Fibroblast of lung (primary cell): ENCODE measurements around the gene ZNF70.

Source experiments
- EZH2 ChIP-seq: IDR thresholded peaks from 2 replicates; pipeline ENCODE4 v1.5.1; 2012; ENCODE audit warnings: low read length, control low read depth, mild to moderate bottlenecking; ENCODE audit errors: missing control alignments
- TF ChIP-seq, protein P1 (sequence below), 2 donors: IDR thresholded peaks in 1 of 2; conservative IDR thresholded peaks in 1 of 2; 1 replicate in 1 of 2; 2 replicates in 1 of 2; pipeline ENCODE4 v1.5.1; 2011 to 2012; ENCODE audit warnings: low read length in 2 of 2, control low read depth in 1 of 2, inconsistent platforms in 1 of 2, low read depth in 1 of 2, mild to moderate bottlenecking in 1 of 2

GRCh38 chr22:23756891-23757290 is 6.0 kb upstream of the ZNF70 start:
- TF ChIP-seq, protein P1, sequence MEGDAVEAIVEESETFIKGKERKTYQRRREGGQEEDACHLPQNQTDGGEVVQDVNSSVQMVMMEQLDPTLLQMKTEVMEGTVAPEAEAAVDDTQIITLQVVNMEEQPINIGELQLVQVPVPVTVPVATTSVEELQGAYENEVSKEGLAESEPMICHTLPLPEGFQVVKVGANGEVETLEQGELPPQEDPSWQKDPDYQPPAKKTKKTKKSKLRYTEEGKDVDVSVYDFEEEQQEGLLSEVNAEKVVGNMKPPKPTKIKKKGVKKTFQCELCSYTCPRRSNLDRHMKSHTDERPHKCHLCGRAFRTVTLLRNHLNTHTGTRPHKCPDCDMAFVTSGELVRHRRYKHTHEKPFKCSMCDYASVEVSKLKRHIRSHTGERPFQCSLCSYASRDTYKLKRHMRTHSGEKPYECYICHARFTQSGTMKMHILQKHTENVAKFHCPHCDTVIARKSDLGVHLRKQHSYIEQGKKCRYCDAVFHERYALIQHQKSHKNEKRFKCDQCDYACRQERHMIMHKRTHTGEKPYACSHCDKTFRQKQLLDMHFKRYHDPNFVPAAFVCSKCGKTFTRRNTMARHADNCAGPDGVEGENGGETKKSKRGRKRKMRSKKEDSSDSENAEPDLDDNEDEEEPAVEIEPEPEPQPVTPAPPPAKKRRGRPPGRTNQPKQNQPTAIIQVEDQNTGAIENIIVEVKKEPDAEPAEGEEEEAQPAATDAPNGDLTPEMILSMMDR (conservative IDR thresholded peaks at IDR 0.05 in 1 of 2, IDR thresholded peaks at IDR 0.05 in 1 of 2; ENCODE audit: low read depth in 1 of 2, low read length in 2 of 2), result no peak
- TF ChIP-seq EZH2, result no peak
